HL-60/S4 treated with retinoic acid at 250 ng/mL for 4 days and 3 days (cell line): ENCODE data around the gene CBX4.

Source experiments
- in situ Hi-C: fragments of 300-500 bp; cut with MboI; formaldehyde crosslinking; loops from 2 replicates; pipeline ENCODE4 v1.7.0; 2022; ENCODE audit warnings: low sequenced_read_pairs

Gene CBX4

DNA sequence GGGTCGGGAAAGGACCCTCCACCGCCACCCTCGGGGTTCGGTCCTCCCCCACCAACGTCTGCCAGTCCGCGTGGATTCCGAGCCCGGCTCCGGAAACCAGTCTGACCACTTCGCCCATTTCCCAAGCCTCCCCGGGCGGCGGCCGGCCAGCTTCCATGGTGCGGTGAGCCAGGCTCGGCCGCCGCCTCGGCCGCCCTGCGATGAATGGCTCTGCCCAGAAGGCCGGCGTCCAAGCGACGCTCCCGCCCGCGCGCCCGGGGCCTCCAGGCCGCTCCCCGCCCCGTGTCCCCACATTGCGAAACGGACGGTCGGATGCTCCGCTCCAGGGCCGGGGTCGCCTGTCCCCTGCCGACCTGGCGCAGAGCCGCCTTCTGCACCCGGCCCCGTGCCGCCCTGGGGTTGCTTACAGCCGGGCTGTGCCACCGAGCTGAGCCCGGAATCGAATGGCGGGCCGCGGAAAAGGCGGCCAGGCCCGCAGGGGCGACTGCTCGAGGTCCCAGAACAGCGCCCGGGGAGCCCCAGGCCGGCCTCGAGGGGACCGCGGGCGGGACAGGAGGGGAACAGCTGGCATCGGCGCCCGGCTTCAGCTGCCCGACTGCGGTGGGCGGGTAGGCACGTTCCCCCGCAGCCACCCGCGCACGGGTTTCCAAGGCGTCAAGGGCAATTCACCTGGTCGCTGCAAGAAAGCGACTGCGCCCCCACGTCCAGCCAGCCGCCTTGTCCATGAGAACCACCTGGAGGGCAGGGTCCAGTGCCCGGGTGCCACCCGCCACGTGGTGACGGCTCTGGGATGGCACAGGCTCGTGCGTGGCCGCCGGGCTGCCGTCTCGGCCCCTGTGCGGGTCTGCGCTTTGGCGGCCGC is 24.0 kb downstream of the CBX4 start:
- in situ Hi-C loops, result loop anchor here (25.0 kb wide), 1 partner anchor 172 kb away; no protein-coding TSS in a partner anchor

DNA sequence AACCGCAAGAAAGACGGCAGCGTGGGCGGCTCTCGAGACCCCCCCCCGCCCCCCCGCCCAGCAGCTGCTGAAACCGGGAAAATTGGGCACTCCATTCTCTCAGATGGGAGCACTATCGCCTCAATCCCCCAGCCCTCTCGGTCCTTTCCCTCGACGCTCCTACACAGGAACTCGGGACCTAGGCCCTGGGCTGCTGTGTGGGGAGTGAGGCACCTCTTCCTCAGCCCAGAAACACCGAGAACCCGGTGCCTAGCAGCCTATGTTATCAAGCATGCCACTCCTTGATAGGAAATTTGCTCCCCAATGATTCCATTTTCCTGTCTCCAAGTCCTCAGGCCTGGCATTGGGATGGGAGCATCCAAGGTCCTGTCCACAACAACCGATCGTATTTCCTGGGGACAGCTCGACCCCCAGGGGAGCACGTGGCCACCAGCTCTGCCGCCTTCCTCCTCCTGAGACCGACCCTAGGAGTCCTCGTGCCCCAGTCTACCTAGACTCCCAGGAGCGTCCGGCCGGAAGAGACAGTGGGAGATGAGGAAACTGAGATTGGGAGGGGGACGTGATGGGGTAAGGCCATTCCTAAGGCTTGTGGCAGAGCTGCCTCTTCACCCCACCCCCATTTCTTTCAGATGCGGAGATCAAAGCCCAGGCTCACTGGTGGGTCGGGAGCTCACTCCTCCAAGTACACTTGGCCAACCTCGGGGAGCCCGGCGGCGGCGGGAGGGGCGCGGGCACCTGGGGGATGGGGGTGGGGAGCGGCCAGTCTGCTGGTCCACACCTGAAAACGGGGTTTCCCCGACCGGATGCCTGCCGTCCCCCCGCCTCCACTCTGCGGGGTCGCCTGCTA is 24.9 kb downstream of the CBX4 start:
- in situ Hi-C loops, result loop anchor here (25.0 kb wide), 1 partner anchor 173 kb away; no protein-coding TSS in a partner anchor

DNA sequence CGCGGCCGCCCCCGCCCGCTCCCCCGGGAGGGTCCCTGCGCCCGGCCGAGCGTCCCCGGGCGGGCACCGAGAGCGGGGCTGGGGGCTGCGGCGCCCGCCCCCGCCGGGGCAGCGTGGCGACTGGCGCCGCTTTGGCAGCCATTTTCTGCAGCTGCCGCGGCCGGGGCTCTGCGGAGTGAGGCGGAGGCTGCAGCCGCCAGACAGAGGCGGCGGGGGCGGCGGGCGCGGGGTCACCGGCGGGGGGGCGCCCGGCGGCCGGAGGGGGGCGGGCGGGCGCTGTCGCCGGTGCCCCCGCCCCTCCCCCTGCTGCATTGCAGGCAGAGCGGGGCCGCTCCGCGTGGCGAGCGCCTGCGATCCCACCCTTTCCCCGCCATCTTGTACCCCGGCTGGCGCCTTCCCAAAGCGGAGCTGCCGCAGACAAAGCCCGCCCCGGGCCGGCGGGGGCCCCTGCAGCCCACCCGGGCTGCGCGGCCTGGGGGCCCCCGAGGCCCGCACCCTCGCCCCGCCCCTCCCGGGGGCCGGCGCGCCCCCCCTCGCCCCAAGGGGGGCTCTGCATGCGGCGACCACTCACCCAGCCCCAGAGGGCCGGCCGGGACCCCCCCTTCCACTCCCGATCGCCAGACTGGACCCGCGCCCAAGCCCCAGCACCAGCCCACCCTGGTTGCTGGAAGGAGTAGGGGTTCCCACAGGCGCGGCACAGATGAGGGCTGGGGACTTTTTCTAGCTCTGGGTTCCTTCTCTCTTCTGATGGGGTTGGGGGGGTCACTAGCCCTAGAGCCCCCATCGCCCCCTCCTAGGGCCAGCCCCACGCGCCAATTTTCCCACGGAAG is 25.7 kb downstream of the CBX4 start:
- in situ Hi-C loops, result loop anchor here (25.0 kb wide), 1 partner anchor 174 kb away; no protein-coding TSS in a partner anchor

DNA sequence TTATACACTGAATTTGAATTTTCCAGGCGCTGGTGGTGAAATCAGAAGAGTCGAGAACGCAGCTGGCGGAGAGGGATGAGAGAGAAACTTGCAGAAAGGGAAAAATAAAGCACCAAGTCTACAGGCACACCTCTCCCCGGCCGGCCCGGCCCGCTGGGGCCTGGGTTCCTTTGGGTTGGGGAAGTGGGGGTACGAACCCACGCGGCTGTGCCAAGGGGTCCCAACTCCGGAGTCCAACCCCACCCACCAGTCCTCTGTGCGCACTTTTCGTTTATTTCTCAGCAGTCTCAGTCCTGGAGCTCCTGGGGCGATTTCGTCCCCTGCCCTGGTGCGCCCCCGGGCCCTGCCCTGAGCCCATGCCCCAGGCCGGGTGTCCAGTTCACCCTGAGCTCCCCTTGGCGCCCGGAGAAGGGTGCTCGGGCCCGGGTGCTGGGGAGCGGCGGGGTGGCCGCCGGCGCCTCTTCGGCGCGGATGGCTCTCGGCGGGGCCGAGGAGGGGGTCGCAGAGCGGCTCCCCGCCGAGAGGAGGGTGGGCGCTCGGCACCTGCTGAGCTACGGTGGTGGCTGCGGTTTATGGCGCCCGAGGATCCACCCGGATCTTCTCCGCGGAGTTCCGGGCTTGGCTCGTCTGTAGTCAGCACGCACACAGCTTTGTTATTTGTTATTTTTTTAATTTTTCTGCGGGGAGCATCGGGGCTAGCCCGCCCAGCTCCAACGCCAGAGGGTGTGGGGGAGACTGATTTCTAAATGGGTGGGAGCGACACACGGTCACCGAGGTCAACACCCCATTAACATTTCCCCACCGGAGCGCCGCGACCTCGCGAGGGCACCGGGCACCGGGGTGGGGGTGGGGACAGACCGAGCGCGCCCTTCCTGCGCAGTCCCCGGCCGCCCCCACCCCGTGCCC is 26.6 kb downstream of the CBX4 start:
- in situ Hi-C loops, result loop anchor here (25.0 kb wide), 1 partner anchor 175 kb away; no protein-coding TSS in a partner anchor

DNA sequence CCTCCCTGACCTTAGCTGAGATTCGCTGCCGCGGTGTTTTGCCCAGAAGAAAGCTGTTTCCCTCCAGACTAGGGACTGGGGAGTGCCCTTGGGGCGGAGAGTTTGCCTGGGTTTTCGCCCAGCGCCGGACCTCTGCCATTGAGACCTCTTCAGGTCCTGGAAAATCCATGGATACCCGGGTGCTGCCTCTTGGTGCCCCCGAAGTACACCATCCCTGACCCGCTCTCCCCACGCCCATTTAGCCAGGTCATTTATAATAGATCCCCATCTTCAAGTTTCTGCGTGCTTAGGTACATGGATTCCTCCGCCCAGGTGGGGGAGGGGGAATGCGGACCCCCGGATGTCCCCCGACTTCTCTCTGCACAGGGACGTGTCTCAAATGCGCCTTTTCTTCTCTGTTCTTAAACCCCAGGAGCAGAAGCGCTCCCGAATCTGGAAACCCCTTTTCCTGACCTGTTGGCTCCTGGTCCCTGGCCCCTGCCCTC is 27.3 kb downstream of the CBX4 start:
- in situ Hi-C loops, result loop anchor here (25.0 kb wide), 1 partner anchor 175 kb away; no protein-coding TSS in a partner anchor

DNA sequence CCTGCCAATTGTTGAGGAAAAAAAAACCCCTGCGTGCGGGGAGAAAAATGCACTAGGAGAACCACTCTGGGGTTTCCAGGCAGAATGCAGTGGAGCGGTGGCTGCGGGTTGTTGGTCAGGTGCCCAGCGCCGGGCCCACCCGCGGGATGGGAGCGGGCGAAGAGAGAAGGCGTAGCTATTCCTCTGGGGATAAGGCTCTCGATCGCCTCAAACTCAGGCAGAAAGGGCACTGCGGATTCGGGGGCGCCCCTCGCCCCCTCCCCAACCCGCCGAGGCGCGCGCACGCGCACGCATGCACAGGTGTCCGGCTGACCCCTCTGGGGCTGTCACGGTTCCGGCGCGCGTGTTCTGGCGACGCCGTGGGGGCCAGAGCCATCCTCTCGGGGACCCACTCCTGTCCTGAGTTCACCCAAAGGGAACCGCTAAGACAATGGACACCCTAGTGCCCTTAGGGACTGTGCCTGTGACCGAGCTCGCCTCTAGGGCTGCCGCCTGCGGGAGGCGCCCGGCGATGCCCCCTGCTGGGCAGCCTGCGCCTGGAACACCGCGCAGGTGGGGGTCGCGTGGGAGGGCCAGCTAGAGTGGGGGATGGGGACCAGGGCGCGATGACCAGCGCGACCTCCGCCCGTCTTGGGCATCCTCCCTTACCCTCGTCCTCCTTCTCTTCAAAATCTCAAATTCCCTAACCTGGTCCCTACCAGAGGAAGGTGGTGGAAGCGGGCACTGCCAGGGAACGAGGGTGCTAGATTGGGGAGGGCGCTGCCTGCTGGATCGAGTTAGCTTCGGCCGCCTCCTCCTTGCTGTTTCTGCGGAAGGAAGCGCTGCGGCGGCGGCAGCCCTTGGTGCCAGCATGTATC is 28.0 kb downstream of the CBX4 start:
- in situ Hi-C loops, result loop anchor here (25.0 kb wide), 1 partner anchor 176 kb away; no protein-coding TSS in a partner anchor

DNA sequence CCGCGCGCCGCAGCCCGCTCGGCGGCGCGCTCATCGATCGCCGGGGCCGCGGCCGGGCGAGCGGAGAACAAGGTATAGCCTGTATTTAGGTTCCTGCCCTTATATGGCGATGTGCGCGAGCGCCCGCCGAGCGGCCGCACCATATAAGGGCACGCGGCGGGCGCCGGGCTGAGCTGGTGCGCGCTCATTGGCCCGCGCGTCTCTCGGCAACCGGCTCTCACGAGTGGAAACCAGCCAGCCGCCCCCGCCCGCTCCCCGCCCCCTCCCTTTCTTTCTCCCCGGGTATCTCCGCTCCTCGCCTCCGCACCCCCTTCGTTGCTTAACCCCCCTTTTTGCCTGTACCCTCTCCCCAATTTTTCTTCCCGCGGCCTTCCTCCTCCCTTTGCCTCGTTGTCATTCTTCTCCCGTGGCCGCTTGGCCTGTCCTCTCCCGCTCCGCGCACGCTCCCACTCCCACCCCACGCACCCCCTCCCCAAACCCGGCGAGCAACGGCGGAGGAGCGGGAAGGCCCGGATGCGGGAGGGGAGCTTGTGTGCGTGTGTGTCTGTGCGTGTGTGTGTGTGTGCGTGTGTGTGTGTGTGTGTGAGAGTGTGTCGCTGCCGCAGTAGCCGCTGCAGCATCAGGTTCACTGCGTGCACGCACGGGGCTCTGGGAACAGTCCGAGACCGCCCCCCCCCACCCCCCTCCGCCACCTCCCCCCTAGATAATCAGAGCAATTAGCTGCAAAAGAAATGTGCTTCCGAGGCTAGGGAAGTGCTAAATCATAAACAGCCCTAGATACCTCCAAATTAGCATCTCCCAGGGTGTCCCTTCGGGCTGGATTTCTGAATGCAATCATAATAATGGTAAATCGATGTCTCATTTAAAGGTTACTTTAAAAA is 28.9 kb downstream of the CBX4 start:
- in situ Hi-C loops, result loop anchor here (25.0 kb wide), 1 partner anchor 177 kb away; no protein-coding TSS in a partner anchor

DNA sequence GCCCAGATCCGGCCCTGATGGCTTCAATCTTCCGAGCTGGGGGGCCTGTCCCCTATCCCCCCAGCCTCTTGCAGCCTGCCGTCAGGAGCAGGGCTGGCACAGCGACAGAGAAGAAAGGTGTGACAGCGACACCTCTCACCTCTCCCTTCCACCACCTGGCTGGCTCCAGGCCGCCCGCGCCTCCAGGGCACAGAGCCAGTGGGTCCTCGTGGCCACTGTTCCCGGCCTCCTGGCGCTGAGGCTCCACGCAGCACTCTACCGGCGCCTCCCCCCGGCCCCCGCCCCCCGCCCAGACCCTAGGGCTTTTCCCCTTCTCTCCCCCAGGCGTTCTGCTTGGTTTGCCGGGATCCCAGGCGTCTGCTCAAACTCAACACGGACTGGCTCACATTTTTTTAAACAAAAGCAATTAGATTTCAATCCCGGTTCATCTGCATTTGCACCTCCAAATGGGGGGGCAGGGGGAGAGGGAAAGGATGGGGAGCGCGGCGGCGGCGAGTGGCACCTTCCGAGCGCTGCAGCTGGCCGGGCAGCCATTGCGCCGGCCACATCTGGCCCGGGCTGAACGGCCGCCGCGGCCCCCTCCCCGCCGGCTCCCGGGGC is 29.6 kb downstream of the CBX4 start:
- in situ Hi-C loops, result loop anchor here (25.0 kb wide), 1 partner anchor 178 kb away; no protein-coding TSS in a partner anchor

DNA sequence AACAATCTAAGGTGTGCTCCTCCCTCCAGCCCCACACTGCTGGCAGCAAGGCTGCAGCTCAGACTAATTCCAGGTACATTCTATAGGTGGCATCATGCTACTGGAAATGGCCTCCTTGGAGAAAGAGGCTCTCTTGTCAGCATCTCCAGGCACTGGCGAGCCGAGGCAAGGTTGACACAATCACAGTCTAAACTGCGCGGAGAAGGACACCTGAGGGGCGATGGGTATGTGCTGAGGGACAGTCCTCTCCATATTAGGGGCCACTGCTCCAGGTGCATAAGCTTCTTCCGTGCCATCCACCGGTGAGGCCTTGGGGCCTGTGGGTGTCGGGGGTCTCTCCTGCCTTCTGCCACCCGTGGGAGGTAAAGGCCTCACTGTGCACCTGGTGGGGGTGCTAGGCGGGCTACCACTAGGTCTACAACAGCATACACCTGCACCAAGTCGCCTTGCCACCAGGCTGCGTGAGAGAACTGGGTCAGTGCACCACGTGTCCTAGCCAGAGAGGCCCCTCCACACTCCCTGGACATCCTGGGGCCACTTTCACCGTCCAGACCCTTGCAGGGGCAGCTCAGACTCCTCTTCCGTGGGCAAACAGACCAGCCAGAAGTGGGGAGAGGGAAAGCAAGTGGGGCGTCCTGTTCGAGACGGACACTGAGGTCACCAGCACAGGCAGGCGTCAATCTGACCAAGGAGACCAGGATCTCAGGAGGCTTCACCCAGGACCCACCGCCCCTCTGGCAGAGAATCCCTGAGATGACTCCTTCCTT is 30.3 kb downstream of the CBX4 start:
- in situ Hi-C loops, result loop anchor here (25.0 kb wide), 1 partner anchor 178 kb away; no protein-coding TSS in a partner anchor

DNA sequence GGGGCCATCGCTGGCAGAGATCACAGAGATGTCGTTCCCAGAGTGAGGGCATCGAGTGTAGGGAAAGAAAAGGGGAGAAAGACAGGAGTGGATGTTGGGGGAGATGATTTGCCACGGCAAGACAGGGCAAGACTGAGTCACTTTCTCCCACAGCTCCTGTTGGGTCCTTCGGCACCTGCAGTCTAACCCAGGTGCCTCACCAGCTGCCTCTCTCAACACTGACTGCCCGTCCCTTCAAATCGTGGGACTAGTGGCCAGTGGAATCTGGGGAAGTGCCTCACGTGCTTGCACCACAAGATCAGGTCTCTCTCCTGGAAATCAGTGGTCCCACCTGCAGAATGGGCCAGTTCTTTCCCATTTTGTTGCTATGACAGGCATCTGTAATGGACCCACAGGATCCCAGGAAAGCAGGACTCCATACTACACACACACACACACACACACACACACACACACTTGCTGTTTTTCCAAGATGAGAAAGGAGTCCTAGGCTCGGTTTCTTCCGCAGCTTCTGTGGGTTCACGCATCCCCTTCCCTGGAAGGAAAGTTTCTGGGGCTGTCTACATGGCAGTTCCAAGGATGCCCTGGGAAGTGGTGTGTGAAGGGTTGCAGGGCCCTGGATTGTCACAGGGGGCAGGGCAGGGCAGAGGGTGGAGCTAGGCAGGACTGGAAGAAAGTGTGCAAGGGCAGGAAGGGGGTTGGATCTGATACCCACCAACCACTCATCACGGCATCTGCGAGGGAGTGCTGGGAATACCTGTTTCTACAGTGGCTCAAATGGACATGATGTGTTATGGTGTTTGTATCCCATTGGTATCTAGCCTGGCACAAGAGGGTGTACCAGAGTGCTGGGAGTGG is 32.1 kb downstream of the CBX4 start:
- in situ Hi-C loops, result loop anchor here (25.0 kb wide), 1 partner anchor 180 kb away; no protein-coding TSS in a partner anchor

DNA sequence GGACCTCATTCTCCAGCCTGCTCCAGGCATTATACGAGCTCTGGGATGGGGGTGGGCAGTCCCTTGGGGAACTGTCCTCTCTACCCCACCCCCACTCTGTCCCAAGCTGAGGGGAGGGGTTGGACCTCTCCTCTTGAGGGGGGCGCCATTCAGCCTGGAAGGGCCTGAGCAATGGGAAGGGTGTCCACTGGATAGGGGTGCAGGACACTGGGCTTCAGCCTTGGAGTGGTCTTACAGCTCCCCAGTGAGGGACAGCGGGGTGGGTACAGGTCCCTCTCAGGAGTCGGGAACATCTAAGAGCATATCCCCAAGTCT is 32.8 kb downstream of the CBX4 start:
- in situ Hi-C loops, result loop anchor here (25.0 kb wide), 1 partner anchor 181 kb away; no protein-coding TSS in a partner anchor

DNA sequence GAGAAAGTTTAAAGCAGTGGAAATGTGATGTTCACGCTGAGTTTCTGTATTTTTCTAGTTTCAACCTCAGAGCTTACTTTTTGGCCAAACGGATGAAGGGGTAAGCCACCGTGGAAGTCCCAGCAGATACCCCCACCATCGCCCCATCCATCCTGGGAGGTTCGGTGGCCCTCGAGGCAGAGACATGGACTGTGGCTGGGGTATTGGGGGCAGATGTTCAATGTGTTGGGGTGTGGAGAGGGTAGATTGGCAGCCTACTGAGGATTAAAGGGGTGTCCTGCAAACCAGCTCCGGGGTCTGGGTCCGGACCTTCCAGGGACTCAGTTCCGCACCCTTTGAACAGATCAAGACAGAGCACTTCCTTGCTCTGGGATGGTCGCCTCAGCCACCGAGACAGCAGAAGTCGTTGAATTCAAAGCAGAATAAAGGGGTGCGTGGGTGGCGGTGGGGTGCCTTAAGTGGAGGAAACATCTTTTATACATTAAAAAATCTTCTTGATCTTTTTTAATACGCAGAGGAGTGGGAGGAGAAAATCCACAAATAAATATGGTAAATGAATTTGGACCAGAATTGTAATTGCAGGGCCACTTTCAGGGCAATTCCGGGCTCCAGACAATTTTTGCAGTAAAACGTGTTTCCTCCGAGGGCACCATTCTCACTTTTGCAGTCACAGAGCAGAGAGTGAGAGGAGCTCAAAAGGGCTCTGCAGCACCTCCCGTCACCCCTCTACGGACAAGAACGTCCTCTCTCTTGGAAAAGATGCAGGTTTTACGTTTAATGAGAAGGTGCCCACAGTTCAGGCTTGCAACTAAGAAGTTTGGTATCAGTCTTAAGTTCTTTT is 34.2 kb downstream of the CBX4 start:
- in situ Hi-C loops, result loop anchor here (25.0 kb wide), 1 partner anchor 182 kb away; no protein-coding TSS in a partner anchor

DNA sequence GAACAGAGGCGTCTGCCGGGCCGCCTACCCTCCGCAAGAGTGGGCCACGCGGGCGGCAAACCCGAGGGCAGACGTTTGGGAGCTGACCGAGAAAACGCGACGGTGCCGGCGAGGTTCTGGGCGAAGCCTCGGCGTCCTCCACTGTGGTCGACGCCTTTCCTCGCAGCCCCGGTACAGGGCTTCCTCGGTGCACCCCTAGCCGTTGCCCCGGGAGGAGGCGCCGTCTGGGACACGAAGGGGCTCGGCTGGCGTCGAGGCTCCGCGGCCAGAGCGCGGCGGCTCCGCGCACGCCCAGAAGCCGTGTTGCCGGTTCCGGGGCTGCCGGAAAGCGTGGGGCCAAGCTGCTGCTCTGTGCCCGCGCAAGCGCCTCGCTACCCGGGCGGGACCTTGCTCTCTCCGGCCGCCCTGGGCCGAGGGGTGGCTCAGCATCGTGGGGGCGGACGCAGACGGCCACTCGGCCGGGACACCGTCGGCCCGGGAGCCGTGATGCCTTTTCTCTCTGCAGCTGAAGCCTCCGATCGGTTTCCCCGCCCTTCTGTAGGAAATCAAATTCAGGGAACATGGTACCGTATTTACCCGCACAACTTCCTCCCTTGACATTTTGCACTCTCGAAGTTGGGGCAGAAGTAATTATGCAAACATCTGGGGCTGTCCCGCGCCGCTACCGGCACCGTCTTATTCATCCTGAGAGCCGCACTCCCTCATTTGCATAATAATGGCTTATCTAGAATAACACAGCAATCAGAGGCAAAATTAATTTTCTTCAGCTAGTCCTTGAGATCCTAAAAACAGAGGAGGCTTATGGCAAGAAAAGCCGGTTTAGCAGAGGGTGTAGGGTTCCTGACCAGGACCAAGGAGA is 35.0 kb downstream of the CBX4 start:
- in situ Hi-C loops, result loop anchor here (25.0 kb wide), 1 partner anchor 183 kb away; no protein-coding TSS in a partner anchor
